ENCODE measurements around the gene LMF1. TPM values are rescaled to one million over a fixed set of nuclear protein-coding genes. Genes with fewer than 3 reads are reported as not detected.

The LMF1 gene
- total and polyA plus RNA-seq, 9 of the 15 experiments (the other 6 are each of a cell fraction or from before 2014, with no cell fraction given): 0.11 to 1.6 (median 0.55) TPM; not detected in 1

DNA sequence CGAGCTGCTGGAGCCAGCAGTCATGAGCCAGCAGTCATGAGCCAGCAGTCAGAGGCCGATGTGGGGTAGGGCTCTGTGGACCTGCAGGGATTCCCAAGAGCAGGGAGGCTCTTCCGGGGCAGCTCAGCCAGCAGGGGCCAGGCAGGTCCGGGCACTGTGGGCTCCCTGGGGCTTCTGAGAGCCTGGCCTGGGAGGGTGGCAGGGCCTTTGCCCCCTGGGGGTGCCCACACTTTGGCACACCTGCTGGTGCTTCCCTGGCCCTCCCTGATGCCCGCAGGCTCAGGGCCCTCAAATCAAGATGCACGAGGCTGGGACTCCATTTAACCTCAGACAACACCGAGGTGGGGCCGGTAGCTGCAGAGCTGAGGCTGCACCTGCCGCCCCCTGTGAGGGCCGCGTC, 28.9 kb upstream of the LMF1 start (continued):
- TF ChIP-seq HNRNPH1 (optimal IDR thresholded peaks at IDR 0.05; ENCODE audit: low read depth, low read length): no peak
- TF ChIP-seq RNF2 (IDR thresholded peaks at IDR 0.05): no peak
- TF ChIP-seq POLR2G (IDR thresholded peaks at IDR 0.05; ENCODE audit: low read depth, low read length): no peak
- no peak for TF ChIP-seq C11orf30 (IDR thresholded peaks at IDR 0.05; ENCODE audit: low read depth)
- TF ChIP-seq POLR3G (IDR thresholded peaks at IDR 0.05; ENCODE audit: extremely low read depth, insufficient read length, insufficient replicate concordance): no peak
- TF ChIP-seq KLF1 (tag; IDR thresholded peaks at IDR 0.05): no peak
- TF ChIP-seq, protein P1, sequence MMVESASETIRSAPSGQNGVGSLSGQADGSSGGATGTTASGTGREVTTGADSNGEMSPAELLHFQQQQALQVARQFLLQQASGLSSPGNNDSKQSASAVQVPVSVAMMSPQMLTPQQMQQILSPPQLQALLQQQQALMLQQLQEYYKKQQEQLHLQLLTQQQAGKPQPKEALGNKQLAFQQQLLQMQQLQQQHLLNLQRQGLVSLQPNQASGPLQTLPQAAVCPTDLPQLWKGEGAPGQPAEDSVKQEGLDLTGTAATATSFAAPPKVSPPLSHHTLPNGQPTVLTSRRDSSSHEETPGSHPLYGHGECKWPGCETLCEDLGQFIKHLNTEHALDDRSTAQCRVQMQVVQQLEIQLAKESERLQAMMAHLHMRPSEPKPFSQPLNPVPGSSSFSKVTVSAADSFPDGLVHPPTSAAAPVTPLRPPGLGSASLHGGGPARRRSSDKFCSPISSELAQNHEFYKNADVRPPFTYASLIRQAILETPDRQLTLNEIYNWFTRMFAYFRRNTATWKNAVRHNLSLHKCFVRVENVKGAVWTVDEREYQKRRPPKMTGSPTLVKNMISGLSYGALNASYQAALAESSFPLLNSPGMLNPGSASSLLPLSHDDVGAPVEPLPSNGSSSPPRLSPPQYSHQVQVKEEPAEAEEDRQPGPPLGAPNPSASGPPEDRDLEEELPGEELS (CRISPR knock-in tag; IDR thresholded peaks at IDR 0.05; ENCODE audit: borderline replicate concordance): no peak
- TF ChIP-seq ZSCAN32 (CRISPR knock-in tag; IDR thresholded peaks at IDR 0.05): no peak
- no peak for TF ChIP-seq FOXA1 (IDR thresholded peaks at IDR 0.05; ENCODE audit: borderline replicate concordance)
- TF ChIP-seq, protein P2, sequence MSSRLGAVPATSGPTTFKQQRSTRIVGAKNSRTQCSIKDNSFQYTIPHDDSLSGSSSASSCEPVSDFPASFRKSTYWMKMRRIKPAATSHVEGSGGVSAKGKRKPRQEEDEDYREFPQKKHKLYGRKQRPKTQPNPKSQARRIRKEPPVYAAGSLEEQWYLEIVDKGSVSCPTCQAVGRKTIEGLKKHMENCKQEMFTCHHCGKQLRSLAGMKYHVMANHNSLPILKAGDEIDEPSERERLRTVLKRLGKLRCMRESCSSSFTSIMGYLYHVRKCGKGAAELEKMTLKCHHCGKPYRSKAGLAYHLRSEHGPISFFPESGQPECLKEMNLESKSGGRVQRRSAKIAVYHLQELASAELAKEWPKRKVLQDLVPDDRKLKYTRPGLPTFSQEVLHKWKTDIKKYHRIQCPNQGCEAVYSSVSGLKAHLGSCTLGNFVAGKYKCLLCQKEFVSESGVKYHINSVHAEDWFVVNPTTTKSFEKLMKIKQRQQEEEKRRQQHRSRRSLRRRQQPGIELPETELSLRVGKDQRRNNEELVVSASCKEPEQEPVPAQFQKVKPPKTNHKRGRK (tag; IDR thresholded peaks at IDR 0.05): no peak

Data from K562 (cell line).